ENCODE measurements around the gene PRKAG2.
"Not testable (repeated sequence)": the region's sequence is repeated elsewhere in the genome, so short reads cannot be mapped to it uniquely, and the experiment has no call there.

The PRKAG2 gene

DNA sequence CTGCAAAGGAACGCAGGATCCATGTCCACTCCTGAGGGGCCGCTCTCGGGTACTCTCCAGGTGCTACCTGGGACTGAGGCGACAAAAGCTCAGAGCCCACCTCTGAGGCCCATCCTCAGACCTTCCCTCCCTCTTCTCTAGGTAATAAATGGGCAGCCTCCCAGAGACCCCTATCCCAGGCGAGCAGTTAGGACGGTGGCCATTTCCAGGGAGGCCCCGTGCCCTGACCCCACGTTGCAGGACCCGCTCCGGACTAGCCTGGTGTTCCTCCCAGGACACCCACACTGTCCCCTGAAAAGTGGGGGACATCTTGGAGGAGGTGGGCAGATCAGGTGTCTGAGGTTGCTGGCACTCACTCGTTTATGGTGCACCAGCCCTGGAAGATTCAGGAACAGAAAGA lies 44.3 kb downstream of the PRKAG2 start:
- DNase-seq: no peak

- DNase-seq: no peak
Measured at GRCh38 chr7:151832138-151832537, 44.8 kb downstream of the PRKAG2 start.

GRCh38 chr7:151831606-151832005 lies 45.3 kb downstream of the PRKAG2 start:
- DNase-seq: no peak

DNA sequence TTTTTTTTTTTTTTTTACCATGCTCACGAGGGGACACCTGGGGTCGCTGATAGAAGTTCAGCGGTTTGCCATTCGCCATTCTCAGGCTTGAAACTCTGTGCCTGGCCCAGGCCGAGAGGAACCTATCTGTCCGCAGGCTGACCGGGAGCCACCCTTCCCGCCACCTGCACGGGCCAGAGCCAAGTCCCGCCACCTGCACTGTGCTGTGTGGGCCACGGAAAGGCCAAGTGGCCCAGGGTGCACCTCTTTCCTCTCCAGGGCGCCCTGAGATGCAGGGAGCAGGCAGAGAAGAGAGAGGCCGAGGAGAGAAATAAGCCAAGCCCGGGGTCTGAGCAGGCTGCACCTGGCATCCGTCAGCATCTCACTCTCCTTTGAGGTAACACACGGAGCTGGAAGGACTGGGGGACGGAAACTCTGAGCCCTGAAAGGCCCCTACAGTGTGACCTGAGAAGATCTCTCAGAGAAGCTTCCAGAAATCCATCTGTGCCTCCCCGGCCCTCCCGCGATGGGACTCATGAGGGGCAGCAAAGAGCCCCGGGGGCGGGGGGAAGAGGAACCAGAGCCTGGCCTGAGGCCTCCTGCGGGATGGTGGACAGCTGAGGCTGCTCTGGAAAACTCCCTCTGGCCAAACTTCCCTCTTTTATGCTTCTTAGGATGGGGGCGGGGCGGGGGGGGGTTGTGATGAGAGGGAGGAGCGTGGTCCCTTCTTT lies 46.6 kb downstream of the PRKAG2 start:
- no peak for DNase-seq

DNA sequence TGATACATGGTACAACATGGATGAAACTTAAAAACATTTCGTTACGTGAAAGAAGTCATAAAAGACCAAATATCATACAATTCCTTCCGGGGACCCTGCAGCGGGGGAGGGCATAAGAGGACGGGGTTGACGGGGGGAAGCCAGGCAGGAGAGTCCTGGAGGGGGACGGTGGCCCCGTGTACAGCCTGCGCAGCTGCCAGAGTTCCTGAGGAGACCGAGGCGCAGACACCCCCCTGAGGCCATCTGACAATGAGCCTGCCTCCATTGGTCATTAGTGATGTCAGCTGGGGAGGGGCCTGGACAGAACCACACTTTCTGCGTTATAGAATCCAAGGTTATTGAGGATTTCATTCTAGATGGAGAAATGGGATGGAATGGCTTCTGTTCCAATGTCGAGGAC lies 47.2 kb downstream of the PRKAG2 start:
- no peak for DNase-seq

DNA sequence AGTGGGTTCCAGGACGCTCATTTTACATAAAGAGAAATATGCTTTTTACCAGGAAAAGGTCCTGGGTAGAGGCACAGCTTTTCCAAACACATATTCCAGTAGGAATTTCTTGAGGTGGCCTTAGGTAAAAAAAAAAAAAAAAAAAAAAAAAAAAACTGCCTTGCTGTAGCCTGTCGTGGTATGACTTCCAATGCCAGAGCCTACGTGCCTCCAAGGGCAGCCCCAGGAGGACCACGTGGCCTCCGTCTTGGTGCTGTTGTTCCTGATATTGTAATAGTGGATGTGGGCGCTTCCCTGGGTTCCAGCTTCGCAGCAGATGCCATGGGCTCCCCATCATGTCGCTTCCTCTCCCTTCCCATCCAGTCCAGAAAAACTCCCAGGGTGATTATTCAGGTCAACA lies 49.3 kb downstream of the PRKAG2 start:
- no peak for DNase-seq

GRCh38 chr7:151826316-151826715 lies 50.6 kb downstream of the PRKAG2 start:
- not testable (repeated sequence) for DNase-seq

GRCh38 chr7:151825721-151826120 lies 51.2 kb downstream of the PRKAG2 start:
- no peak for DNase-seq

- no peak for DNase-seq
Measured at GRCh38 chr7:151824373-151824933, 52.5 kb downstream of the PRKAG2 start.

DNA sequence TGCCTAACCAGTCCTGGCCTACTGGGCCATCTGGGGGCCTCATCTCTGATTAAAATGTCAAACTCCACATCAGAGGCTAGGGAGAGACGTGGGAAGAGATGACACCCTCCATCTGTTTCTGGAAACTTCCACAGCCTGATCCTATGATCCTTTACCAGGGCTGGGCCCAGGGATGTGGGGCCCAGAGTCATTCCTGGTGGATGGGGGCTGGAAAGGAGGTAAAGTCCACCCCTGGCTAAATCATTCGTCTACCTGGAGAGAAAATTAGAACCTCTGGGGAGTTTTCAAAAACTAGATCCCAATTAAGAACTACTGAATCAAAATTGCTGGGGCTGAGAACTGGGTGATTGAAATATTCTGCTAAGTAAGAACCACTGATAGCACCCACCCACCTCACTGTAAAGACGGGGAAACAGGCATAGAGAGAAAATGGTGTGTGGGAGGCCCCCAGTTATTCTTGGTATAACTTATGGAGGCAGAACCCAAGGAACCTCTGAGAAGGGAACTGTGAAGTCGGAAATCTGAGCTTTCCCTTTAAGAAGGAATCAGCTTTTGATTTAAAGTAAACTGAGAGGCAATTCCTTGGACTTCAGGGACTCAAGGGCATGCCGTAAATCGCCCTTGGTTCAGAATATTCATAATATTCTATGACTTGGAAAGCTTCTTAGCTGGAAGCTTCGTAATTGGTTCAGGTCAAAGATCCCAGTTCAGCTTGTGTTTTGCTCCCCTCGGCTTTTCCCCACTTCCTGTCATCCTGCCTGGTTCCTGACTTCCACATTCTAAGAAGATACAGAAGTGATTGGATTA lies 53.1 kb downstream of the PRKAG2 start:
- no peak for DNase-seq

- DNase-seq: no peak
Measured at GRCh38 chr7:151822541-151823181, 54.3 kb downstream of the PRKAG2 start.

DNA sequence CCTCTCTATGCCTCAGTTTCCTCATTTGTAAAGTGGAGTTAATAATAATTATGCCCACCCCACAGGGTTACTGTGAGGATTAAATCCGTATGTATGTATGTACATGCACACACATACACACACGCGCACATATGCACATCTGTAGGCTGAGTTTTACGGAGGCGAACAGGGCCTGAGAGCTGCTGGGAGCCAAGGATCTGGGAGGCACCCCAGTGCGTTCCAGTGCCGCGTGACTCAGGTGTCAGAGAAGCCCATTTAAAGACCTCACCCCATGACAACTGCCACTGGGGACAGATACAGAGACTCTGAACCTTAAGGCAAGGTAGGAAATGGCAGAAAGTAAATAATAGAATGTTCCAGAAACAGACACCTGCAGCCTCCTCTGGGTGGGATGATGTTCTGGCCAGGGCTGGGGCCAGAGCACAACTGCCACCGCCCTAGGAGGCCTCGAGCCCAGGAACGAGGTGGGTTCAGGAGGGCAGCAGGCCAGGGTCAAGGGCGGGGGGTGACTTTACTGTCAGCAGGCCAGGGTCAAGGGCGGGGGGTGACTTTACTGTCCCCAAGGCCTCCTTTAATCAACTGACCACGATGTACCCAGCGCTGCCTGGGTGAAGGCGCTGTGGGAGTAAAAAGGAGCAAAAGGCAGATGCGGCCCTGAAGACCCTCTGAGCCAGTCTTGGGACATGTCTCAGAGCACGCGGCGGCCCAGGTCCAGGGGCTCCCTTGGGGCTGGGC lies 54.9 kb downstream of the PRKAG2 start:
- no peak for DNase-seq

GRCh38 chr7:151821226-151821625 lies 55.7 kb downstream of the PRKAG2 start:
- no peak for DNase-seq

DNA sequence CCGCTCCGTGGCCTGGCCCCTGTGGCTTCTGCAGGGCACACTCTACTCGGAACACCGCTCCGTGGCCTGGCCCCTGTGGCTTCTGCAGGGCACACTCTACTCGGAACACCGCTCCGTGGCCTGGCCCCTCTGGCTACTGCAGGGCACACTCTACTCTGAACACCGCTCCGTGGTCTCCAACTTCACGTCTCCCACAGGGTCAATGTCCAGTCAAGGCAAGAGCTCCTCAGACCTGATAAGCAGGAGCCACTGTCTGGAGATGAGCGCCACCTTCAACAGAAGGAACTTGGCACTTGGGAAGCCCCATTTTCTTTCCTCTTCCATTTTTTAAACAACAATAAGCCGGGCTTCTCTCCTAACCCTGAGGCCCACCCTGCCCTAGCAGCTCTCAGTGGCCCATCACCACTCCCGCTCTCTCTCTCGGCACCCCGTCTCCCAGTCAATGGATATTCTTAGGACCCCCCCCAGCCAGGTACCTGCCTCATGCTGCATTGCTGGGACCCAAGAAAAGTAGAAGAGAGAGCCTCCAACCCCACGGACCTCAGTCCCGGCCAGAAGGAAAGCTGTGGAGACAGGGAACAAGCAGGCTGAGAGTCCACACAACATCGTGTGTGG lies 56.3 kb downstream of the PRKAG2 start:
- no peak for DNase-seq

DNA sequence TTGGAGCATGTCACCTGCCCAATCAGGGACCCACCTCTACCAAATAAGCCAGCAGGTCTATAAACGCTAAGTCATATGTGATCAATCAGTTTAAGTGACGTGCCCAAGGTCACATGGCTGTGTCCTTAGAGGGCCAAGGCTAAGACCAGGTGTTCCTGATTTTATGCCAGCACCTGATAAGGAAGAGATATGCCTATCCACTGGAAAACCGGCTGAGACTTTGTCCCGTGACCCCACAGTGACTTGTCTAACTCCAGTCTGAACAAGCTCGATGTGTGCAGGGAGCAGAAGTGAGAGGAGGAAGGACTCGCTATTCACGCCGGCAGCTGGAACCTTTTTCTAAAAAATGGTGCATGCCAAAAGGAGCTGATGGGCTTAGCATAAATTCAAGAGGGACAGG lies 57.0 kb downstream of the PRKAG2 start:
- no peak for DNase-seq

DNA sequence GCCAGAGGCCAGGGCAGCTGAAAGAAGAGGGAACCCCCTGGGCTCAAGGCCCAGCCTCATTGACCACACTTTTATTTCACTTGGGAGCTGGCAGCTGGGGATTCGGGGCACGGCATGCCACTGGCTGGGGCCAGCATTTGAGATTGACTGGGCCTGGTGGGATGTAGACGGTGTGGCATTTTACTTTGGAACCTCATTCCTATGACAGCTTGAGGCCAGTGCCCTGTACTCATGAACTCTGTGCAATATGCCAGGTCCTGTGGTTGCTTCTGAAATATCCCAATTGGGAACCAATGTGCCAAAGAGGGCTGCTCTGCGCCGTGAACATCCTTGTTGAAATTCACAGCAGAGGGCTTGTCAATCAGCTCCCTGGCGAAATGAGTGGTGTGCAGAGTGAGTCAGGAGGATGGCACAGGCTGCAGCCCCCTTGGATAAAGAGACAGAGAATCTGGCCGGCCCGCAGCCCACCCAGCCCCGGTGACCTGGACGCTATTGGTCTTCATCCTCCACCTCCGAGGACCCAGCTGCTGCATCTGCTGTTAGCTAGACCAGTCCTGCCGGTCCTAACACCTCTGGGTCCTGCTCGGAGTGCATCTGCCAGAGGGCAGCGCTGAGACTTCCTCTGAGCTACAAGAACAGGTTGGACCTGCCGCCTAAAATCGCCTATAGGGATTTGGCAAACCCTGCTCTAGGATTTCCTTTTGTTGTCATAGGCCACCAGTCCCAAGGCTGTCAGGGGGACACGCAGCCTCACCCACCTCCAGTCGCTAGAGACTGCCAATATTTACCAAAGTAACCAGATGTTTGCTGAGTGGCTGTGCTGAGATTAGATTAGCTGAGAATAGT lies 58.0 kb downstream of the PRKAG2 start:
- DNase-seq: no peak

DNA sequence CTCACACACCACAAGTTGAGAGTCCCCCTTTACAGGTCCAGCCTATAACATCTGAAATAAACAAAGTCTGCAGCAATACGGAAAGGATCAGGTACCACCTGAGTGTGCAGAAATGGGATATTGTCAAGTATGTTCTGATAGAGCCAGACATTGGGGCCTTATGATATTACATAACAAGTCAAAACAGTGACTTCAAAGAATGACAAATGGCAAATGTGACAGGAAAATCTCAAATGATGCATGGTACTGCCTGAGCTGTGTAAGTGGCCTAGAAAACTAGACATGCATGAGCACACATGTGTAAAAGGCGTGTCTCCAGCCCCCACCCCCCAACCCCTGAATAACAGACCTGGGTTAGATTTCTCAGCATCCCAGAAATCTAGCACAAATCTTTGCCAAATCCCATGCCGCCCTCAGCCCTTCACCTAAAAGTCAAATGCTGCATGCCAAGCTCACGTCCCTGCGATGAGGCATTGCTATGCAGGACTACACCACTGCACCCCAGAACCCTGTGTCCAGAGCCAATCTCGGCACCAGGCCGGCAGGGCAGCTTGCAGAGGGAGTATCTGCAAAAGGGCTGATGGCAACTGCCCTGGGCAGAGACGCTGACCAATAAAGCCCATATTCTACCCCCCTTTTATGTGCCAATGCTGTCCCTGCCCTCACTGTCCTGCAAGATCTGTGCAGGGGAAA lies 58.8 kb downstream of the PRKAG2 start:
- no peak for DNase-seq

DNA sequence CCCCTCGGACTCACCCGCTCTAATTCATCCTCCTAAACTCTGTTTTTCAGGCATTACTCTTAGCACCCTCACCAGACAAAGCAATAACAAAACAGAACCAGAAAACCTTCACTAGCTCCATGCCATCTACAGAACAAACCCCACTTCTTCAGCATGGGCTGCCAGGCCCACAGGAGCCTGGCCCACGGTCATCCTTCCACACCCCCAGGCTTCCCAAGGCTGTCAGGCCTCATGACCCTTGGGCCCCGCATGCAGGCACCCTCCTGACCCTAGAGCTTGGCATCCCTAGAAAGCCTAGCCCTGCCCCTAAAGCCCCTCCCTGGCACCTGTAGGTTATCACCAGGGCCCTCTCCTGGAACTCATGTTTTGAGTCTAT lies 59.6 kb downstream of the PRKAG2 start:
- DNase-seq: no peak

DNA sequence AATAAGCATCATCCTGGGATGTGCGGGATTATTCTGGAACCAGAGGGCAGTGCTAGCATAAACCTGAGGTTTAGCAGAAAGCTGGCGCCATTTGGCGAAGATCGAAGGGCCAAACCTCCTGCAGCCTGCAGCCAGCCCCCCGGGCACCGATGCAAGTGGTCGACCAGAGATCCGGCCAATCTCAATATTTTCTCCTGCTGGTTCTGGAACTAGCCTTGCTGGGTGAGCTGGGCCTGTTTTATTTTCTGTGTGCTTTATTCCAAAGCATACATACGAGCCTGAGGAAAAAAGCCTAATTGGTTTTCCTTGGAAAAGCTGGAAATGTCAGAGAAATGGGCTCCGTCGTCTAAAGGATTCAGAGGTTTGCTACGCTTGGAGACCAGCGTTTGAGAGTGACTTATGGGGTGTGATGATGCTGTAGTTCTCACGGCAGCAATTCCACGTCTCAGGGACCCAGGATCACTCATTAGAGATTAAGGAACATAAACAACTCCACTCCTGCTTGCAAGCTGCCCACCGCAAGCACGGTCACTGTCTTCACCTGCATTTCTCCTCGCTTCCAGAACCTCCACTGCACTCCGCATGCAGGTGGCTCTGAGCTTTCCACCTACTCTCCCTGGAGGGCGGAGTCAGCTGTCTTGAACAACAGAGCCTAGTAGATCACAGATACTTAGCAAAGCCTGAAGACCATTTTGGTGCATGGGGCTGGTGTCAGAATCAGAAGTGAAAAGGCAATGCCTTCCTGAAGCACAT lies 60.2 kb downstream of the PRKAG2 start:
- DNase-seq: no peak

- DNase-seq: no peak
Measured at GRCh38 chr7:151815419-151815818, 61.5 kb downstream of the PRKAG2 start.
